Cardiac muscle cell (in vitro differentiated cells and primary cell): ENCODE results near the gene SYCE3. TPM values are rescaled to one million over a fixed set of nuclear protein-coding genes. Genes with fewer than 3 reads are reported as not detected.

ENCODE experiments used
- DNase-seq, 2 donors: peaks; one replicate each; pipeline versions ENCODE4 v3.0.0 to v3.0.0-alpha.2; 2010 to 2017; ENCODE audit warnings: low read depth in 1 of 2, low spot score in 1 of 2
- H3K27ac ChIP-seq: fragments of 200-600 bp; sonication (generic); 2 replicates; pipeline ENCODE4 v1.5.1; 2016
- H3K27me3 ChIP-seq: fragments of 200-600 bp; sonication (generic); 2 replicates; pipeline ENCODE4 v1.6.0; 2016; ENCODE audit warnings: control low read depth
- H3K36me3 ChIP-seq: fragments of 200-600 bp; sonication (generic); 2 replicates; pipeline ENCODE4 v1.5.1; 2016; ENCODE audit warnings: control low read depth
- H3K4me1 ChIP-seq: fragments of 200-600 bp; sonication (generic); 2 replicates; pipeline ENCODE4 v1.8.1; 2017; ENCODE audit warnings: low read depth, mild to moderate bottlenecking, mixed run types
- H3K4me3 ChIP-seq: fragments of 200-600 bp; sonication (generic); 2 replicates; pipeline ENCODE4 v1.5.1; 2016; ENCODE audit warnings: mild to moderate bottlenecking
- H3K9me3 ChIP-seq: fragments of 200-600 bp; sonication (generic); 2 replicates; pipeline ENCODE4 v1.5.1; 2017; ENCODE audit warnings: low read depth, mild to moderate bottlenecking, control low read depth
- CTCF ChIP-seq: IDR thresholded peaks from 2 replicates; pipeline ENCODE4 v1.5.1; 2012; ENCODE audit warnings: low read depth, mild to moderate bottlenecking, low read length
- polyA plus RNA-seq: library from polyadenylated mRNA; unstranded; fragments of >200 nt; fragmentation: Nextera tagmentation; extraction: Ambion mirVana; gene quantifications from 2 replicates; pipeline ENCODE4 v1.2.1, GENCODE V29; 2016
- total RNA-seq: library from RNA; depleted of rRNA; stranded (reverse); fragments of >200 nt; gene quantifications from 2 replicates; pipeline ENCODE4 v1.2.3, GENCODE V29; 2016

Gene SYCE3
- total and polyA plus RNA-seq, 2 experiments from 2014 or later, result not detected

GRCh38 chr22:50513175-50513574 lies 49.5 kb downstream of the SYCE3 start:
- no peak for TF ChIP-seq CTCF
- Histone ChIP-seq H3K4me3 (no peak overlapping the region), H3K9me3 (no peaks in the 10 kb centered on the region), H3K27ac (no peak overlapping the region), H3K27me3 (no peaks in the 10 kb centered on the region), H3K36me3 (peaks cover 7% of the 10 kb centered on the region), H3K4me1 (peaks cover 8% of the 10 kb centered on the region)
- DNase-seq, result no peak

- Histone ChIP-seq H3K4me3 (peak overlapping the region; percentile 58), H3K4me1 (peaks cover 8% of the 10 kb centered on the region), H3K27ac (no peak overlapping the region), H3K27me3 (no peaks in the 10 kb centered on the region), H3K36me3 (peaks cover 8% of the 10 kb centered on the region), H3K9me3 (no peaks in the 10 kb centered on the region)
- no peak for TF ChIP-seq CTCF
- no peak for DNase-seq
Observed at GRCh38 chr22:50508897-50509296, 53.8 kb downstream of the SYCE3 start.

GRCh38 chr22:50507991-50508884 lies 54.5 kb downstream of the SYCE3 start, which contains the start of gene NCAPH2:
Gene NCAPH2 (plus strand): TSS chr22:50508224. CDS start chr22:50508338, 114 bp downstream.
- TF ChIP-seq CTCF, result no peak
- Histone ChIP-seq H3K27ac (peak within 1 kb of the TSS; percentile 80), H3K4me3 (peak within 1 kb of the TSS; percentile 82), H3K36me3 (peaks cover 8% of the 10 kb centered on the region), H3K9me3 (no peaks in the 10 kb centered on the region), H3K4me1 (peaks cover 8% of the 10 kb centered on the region), H3K27me3 (no peaks in the 10 kb centered on the region)
- DNase-seq, result peak in 1 of 2 donors; percentile 98

- H3K36me3 ChIP-seq, result peaks cover 8% of the 10 kb centered on the region
- peak within 1 kb of the TSS; percentile 82 for H3K4me3 ChIP-seq
- H3K4me1 ChIP-seq, result peaks cover 8% of the 10 kb centered on the region
- DNase-seq, result peak in 1 of 2 donors; percentile 98
- no peak for TF ChIP-seq CTCF
- no peaks in the 10 kb centered on the region for H3K9me3 ChIP-seq
- no peaks in the 10 kb centered on the region for H3K27me3 ChIP-seq
- peak within 1 kb of the TSS; percentile 80 for H3K27ac ChIP-seq
Observed at GRCh38 chr22:50507421-50507990, 55.2 kb downstream of the SYCE3 start, which contains the start of gene LMF2. Gene LMF2 (minus strand): TSS chr22:50507702. CDS start chr22:50507675, 27 bp downstream.

GRCh38 chr22:50506611-50507420 lies 55.9 kb downstream of the SYCE3 start:
- Histone ChIP-seq H3K27me3 (no peaks in the 10 kb centered on the region), H3K9me3 (no peaks in the 10 kb centered on the region), H3K36me3 (peaks cover 8% of the 10 kb centered on the region), H3K4me3 (peak overlapping the region; percentile 82), H3K27ac (peak overlapping the region; percentile 80), H3K4me1 (peaks cover 8% of the 10 kb centered on the region)
- DNase-seq, result no peak
- no peak for TF ChIP-seq CTCF
